Fibroblast of lung (primary cell): ENCODE measurements around the gene ZBTB9. TPM values are rescaled to one million over a fixed set of nuclear protein-coding genes. Genes with fewer than 3 reads are reported as not detected.
"Not testable (repeated sequence)": the region's sequence is repeated elsewhere in the genome, so short reads cannot be mapped to it uniquely, and the experiment has no call there.

Experiments
- DNase-seq, 2 donors: peaks; one replicate each; pipeline versions ENCODE4 v3.0.0 to v3.0.0-alpha.2; 2010; ENCODE audit warnings: low read depth in 2 of 2
- H2AFZ ChIP-seq: 2 replicates; pipeline ENCODE4 v1.5.1; 2012; ENCODE audit warnings: low read length, control low read depth, inconsistent platforms
- H3K27ac ChIP-seq: 2 replicates; pipeline ENCODE4 v1.5.1; 2011; ENCODE audit warnings: low read length, control low read depth; ENCODE audit not compliant: insufficient read depth
- H3K27me3 ChIP-seq: 2 replicates; pipeline ENCODE4 v1.5.1; 2011; ENCODE audit warnings: mild to moderate bottlenecking, low read length; ENCODE audit not compliant: control insufficient read depth, insufficient read depth
- H3K36me3 ChIP-seq: 2 replicates; pipeline ENCODE4 v1.5.1; 2011; ENCODE audit warnings: low read length; ENCODE audit not compliant: control insufficient read depth, insufficient read depth
- H3K4me1 ChIP-seq: 2 replicates; pipeline ENCODE4 v1.5.1; 2011; ENCODE audit warnings: low read length; ENCODE audit not compliant: control insufficient read depth, insufficient read depth; ENCODE audit errors: extremely low read depth
- H3K4me2 ChIP-seq: 2 replicates; pipeline ENCODE4 v1.5.1; 2011; ENCODE audit warnings: low read length, control low read depth; ENCODE audit not compliant: insufficient read depth; ENCODE audit errors: extremely low read depth
- H3K4me3 ChIP-seq, 4 experiments: fragments of 200-600 bp in 1 of 4; sonication (generic) in 1 of 4; replicated peaks in 1 of 4; 2 replicates each; pipeline ENCODE4 v1.5.1; 2011 to 2016; ENCODE audit warnings: low read length in 4 of 4, low read depth in 3 of 4, mild to moderate bottlenecking in 3 of 4, control low read depth in 2 of 4, inconsistent platforms in 1 of 4, mixed read lengths in 1 of 4; ENCODE audit not compliant: insufficient read depth in 1 of 4; ENCODE audit errors: control extremely low read depth in 1 of 4
- H3K79me2 ChIP-seq: 2 replicates; pipeline ENCODE4 v1.5.1; 2012; ENCODE audit warnings: mild to moderate bottlenecking, low read length, inconsistent platforms; ENCODE audit not compliant: control insufficient read depth, insufficient read depth
- H3K9ac ChIP-seq: 2 replicates; pipeline ENCODE4 v1.5.1; 2011; ENCODE audit warnings: mild to moderate bottlenecking, low read length, control low read depth; ENCODE audit not compliant: insufficient read depth
- H3K9me3 ChIP-seq: 2 replicates; pipeline ENCODE4 v1.5.1; 2012; ENCODE audit warnings: low read depth, low read length; ENCODE audit not compliant: control insufficient read depth, insufficient read depth
- H4K20me1 ChIP-seq: 2 replicates; pipeline ENCODE4 v1.5.1; 2011; ENCODE audit warnings: low read length; ENCODE audit not compliant: control insufficient read depth, insufficient read depth; ENCODE audit errors: extremely low read depth
- EZH2 ChIP-seq: IDR thresholded peaks from 2 replicates; pipeline ENCODE4 v1.5.1; 2012; ENCODE audit warnings: low read length, control low read depth, mild to moderate bottlenecking; ENCODE audit errors: missing control alignments
- polyA plus RNA-seq, 2 donors: library from polyadenylated mRNA; depleted of rRNA in 1 of 2; stranded (reverse) in 1 of 2; unstranded in 1 of 2; fragments of >200 nt; gene quantifications; 2 replicates each; pipeline ENCODE4 v1.2.1, GENCODE V29; 2011 to 2012; ENCODE audit warnings: missing spikeins in 1 of 2
- total RNA-seq: library from RNA; depleted of rRNA; stranded (reverse); fragments of >200 nt; gene quantifications from 2 replicates; pipeline ENCODE4 v1.2.1, GENCODE V29; 2014
- TF ChIP-seq, protein P1 (sequence below), 2 donors: IDR thresholded peaks in 1 of 2; conservative IDR thresholded peaks in 1 of 2; 1 replicate in 1 of 2; 2 replicates in 1 of 2; pipeline ENCODE4 v1.5.1; 2011 to 2012; ENCODE audit warnings: low read length in 2 of 2, control low read depth in 1 of 2, inconsistent platforms in 1 of 2, low read depth in 1 of 2, mild to moderate bottlenecking in 1 of 2

The ZBTB9 gene
- total and polyA plus RNA-seq, 2 donors (not counting 1 experiment from before 2014, with no cell fraction given): 4.1 to 5.2 TPM

DNA sequence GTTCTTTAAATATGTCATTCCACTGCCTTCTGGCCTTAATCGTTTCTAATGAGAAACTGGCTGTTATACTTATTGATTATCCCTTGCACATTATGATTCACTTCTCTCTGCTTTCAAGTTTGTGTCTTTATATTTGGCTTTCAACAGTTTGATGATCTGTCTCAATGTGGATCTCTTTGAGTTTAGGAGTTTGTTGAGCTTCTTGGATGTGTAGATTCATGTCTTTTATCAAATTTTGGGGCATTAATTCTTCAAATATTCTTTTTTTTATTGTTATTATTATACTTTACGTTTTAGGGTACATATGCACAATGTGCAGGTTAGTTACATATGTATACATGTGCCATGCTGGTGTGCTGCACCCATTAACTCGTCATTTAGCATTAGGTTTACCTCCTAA is 29.3 kb downstream of the ZBTB9 start:
- H3K4me1 ChIP-seq: no peaks in the 10 kb centered on the region
- H4K20me1 ChIP-seq: no peaks in the 10 kb centered on the region
- H3K4me2 ChIP-seq: no peak overlapping the region
- no peaks in the 10 kb centered on the region for H3K27me3 ChIP-seq
- no peak overlapping the region for H3K4me3 ChIP-seq
- no peak for DNase-seq
- no peaks in the 10 kb centered on the region for H3K36me3 ChIP-seq
- H3K79me2 ChIP-seq: no peaks in the 10 kb centered on the region
- no peak overlapping the region for H3K9ac ChIP-seq
- no peak overlapping the region for H3K27ac ChIP-seq
- TF ChIP-seq, protein P1, sequence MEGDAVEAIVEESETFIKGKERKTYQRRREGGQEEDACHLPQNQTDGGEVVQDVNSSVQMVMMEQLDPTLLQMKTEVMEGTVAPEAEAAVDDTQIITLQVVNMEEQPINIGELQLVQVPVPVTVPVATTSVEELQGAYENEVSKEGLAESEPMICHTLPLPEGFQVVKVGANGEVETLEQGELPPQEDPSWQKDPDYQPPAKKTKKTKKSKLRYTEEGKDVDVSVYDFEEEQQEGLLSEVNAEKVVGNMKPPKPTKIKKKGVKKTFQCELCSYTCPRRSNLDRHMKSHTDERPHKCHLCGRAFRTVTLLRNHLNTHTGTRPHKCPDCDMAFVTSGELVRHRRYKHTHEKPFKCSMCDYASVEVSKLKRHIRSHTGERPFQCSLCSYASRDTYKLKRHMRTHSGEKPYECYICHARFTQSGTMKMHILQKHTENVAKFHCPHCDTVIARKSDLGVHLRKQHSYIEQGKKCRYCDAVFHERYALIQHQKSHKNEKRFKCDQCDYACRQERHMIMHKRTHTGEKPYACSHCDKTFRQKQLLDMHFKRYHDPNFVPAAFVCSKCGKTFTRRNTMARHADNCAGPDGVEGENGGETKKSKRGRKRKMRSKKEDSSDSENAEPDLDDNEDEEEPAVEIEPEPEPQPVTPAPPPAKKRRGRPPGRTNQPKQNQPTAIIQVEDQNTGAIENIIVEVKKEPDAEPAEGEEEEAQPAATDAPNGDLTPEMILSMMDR (conservative IDR thresholded peaks at IDR 0.05 in 1 of 2, IDR thresholded peaks at IDR 0.05 in 1 of 2; ENCODE audit: low read depth in 1 of 2, low read length in 2 of 2): no peak
- no peak overlapping the region for H2AFZ ChIP-seq
- no peaks in the 10 kb centered on the region for H3K9me3 ChIP-seq

DNA sequence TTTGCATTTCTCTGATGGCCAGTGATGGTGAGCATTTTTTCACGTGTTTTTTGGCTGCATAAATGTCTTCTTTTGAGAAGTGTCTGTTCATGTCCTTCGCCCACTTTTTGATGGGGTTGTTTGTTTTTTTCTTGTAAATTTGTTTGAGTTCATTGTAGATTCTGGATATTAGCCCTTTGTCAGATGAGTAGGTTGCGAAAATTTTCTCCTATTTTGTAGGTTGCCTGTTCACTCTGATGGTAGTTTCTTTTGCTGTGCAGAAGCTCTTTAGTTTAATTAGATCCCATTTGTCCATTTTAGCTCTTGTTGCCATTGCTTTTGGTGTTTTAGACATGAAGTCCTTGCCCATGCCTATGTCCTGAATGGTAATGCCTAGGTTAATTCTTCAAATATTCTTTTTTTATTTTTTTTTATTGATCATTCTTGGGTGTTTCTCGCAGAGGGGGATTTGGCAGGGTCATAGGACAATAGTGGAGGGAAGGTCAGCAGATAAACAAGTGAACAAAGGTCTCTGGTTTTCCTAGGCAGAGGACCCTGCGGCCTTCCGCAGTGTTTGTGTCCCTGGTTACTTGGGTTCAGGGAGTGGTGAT is 30.4 kb downstream of the ZBTB9 start:
- H3K9me3 ChIP-seq, H3K27ac ChIP-seq, H3K79me2 ChIP-seq, DNase-seq, H4K20me1 ChIP-seq, H3K4me3 ChIP-seq, H3K4me2 ChIP-seq, H3K36me3 ChIP-seq, H3K9ac ChIP-seq, H3K27me3 ChIP-seq, H2AFZ ChIP-seq, H3K4me1 ChIP-seq: not testable (repeated sequence)

DNA sequence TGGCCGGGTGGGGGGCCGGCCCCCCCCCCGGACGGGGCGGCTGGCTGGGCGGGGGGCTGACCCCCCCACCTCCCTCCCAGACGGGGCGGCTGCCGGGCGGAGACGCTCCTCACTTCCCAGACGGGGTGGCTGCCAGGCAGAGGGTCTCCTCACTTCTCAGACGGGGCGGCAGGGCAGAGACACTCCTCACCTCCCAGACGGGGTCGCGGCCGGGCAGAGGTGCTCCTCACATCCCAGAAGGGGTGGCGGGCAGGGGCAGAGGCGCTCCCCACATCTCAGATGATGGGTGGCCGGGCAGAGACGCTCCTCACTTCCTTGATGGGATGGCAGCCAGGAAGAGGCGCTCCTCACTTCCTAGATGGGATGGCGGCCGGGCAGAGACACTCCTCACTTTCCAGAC is 31.3 kb downstream of the ZBTB9 start:
- H3K4me2 ChIP-seq, H3K9ac ChIP-seq, H3K4me1 ChIP-seq, H3K79me2 ChIP-seq, DNase-seq, H2AFZ ChIP-seq, H3K27me3 ChIP-seq, H3K27ac ChIP-seq, H3K9me3 ChIP-seq, H3K4me3 ChIP-seq, H4K20me1 ChIP-seq, H3K36me3 ChIP-seq: not testable (repeated sequence)

DNA sequence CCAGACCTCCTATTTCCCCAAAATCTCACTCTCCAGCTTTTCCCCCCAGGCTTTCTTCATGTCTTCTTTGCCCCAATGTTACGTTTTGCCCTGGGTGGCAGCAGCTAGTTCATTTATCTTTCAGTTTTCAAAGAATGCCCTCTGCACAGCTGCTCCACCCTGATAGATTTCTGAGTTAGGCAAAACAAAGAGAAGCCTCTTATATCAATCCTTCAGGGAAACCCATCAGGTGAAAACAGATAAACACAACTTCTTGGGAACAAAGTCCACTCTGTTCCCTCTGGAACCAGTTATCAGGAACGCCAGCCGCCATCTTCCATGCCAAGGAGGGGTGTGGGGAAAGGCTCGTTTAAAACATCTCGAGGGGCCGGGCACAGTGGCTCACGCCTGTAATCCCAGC is 34.0 kb downstream of the ZBTB9 start:
- H3K4me1 ChIP-seq: no peaks in the 10 kb centered on the region
- H3K9me3 ChIP-seq: no peaks in the 10 kb centered on the region
- no peaks in the 10 kb centered on the region for H3K79me2 ChIP-seq
- H3K9ac ChIP-seq: no peak overlapping the region
- H3K4me2 ChIP-seq: no peak overlapping the region
- no peak for TF ChIP-seq EZH2
- TF ChIP-seq, protein P1 (conservative IDR thresholded peaks at IDR 0.05 in 1 of 2, IDR thresholded peaks at IDR 0.05 in 1 of 2; ENCODE audit: low read depth in 1 of 2, low read length in 2 of 2): no peak
- H2AFZ ChIP-seq: no peak overlapping the region
- no peak overlapping the region for H3K27ac ChIP-seq
- no peaks in the 10 kb centered on the region for H4K20me1 ChIP-seq
- H3K4me3 ChIP-seq: no peak overlapping the region
- H3K36me3 ChIP-seq: no peaks in the 10 kb centered on the region
- H3K27me3 ChIP-seq: peaks cover 3% of the 10 kb centered on the region
- no peak for DNase-seq
